ENCODE measurements around the gene DPP6.

GRCh38 chr7:154429666-154430404, 377.6 kb downstream of the DPP6 start:
- TF ChIP-seq CTCF (IDR thresholded peaks at IDR 0.05) (no peak), POLR2A (IDR thresholded peaks at IDR 0.05) (no peak)
